Activated T-cell treated with anti-CD3 and anti-CD28 coated beads, Interleukin-2, amount 50 U/mL, for 48 hours (primary cell): ENCODE data around the gene RHO.
"Not testable (repeated sequence)": the region's sequence is repeated elsewhere in the genome, so short reads cannot be mapped to it uniquely, and the experiment has no call there.

Experiments
- DNase-seq, 2 experiments: peaks; one replicate each; pipeline ENCODE4 v3.0.0-alpha.2; 2020

The RHO gene

DNA sequence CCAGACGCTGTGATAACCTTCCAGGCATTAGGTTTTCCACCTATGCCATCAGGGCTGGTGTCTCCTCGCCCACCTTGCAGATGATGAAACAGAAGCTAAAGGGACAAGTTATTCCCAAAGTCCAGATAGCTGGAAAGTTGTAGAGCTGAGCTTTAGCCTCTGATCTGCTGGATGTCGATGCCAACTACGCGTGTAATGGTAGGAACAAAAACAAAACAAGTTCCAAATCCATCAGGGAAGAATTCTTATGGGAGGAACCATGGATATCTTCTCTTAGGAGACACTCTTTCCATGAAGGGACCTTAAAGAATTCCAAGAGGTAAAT lies 28.1 kb upstream of the RHO start:
- no peak for DNase-seq

DNA sequence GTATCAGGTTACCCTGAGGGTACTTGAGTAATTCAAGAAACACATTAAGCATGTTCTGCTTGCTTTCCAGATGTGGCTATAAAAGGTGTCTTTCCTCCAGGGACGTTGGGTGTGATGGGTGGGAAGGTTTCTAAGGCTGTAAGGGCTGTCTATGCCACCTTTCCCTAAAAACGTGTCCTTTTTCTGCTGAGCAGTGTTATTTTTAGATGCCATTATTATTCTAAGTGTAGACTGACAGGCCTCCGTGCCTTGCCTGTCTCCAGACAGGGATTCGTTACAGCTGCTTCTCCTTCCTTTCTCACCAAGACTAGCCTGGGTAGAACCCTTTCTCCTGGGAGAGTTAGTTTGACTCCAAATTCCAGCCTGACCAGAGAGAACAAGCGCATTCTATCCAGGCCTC lies 26.8 kb upstream of the RHO start:
- no peak for DNase-seq

DNA sequence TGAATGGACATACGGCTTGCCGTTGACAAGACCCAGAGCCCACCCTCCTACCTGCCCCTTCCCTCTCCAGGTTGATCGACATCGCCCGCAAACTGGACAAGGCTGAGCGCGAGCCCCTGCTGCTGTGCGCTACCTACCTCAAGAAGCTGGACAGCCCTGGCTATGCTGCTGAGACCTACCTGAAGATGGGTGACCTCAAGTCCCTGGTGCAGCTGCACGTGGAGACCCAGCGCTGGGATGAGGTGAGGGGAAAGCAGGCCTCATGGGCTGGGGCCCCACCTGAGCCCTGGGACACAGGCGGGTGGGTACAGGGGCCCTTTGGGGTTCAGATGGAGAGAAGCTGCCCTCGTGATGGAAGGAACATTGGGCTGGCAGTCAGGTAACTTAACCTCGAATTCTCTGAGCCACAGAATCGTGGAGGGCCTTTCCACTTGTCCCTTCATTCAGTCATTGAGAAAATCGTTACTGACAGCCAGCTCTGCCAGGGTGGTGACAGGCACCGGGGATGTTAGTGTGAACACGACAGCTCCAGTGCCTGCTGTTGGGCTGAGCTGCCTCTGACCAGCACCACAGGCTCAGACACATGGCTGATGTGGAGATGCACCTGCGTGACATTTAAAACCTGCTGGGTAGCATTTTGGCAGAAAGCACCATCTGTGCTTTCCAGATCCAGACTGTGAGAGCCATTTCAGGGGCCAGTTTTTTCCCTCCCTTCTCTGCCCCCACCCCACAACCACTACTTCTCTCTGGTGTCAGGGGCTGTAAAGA lies 25.6 kb upstream of the RHO start:
- no peak for DNase-seq

DNA sequence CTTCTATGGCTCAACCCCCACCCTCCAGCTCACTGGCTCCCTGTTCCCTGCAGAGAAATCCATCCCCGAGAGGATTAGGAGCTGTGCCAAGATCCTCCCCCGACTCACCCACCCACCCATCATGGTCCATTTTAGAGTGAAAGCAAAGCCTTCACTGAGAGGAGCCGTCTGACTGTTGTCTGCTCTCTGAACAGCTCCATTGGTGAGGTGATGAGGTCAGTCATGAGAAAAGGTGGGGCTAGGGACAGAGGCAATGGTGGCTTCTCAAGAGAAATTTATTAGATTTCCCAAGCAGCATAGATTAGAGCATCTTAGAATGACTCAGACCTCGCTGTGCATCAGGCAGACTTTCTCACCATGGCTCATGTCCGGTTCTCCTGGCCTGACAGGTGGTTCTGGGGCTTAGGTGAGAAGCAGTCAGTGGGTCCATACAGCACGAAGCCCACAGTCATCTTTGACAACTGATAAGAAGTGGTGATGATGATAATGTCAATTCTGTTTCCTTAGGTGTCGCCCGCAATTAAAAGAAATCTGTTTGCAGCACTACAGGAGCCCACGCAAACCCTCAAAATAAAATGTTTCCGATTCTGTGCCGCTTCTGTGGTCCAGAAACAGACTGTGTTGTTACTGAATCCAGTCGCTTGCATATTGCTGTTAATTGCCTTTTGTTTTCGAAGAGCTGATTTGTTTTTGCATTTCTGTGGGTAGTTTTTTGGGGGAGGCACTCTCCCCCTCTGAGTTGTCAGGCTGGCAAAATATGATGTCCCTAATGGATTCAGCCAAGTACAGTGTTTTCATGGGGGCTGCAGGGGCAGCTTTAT lies 24.8 kb upstream of the RHO start:
- DNase-seq = no peak

DNA sequence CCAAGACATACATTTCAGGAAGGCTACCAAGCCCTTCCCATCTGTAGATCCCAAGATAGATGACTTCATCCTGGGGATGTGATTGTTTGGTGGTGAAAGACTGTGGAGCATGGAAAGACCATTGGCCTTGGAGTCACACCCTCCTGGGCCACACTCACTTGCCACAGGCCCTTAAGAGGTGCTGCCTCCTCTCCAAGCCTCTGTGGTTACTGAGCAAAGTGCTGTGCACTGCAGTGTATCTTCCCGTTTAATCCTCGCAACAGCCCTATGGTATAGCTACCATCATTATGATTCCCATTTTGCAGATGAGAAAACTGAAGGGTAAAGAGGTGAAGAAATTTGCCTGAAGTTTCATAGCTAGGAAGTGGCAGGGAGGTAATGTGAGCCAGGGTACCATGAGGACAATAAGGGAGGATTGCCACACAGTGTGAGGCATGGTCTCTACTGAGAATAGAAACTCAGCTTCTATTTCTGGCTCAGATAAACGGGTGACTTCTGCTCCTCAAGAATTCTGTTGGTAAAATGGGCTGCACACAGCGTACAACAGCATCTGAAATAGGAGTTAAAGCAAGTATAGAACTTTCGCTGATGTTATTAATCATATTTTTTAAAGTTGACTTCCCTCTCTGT lies 23.9 kb upstream of the RHO start:
- DNase-seq = no peak

DNA sequence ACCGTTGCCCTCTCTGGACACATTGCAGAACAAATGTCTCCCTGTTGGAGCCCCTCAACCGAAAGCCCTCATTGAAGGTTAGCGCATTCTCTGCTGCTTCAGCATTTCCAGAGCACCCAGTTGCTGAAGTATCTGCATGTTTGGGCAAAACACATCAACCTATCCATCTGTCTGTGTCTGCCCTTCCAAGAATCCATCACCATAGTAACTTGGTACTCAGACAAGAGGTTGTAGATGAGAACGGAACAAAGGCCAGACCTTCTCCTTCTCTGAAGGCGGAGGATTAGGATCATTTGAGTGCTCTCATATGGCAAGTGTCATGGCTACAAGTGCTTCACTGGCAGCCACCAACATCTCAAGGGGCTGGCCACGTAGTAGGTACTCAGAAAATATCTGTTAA lies 23.1 kb upstream of the RHO start:
- no peak for DNase-seq

DNA sequence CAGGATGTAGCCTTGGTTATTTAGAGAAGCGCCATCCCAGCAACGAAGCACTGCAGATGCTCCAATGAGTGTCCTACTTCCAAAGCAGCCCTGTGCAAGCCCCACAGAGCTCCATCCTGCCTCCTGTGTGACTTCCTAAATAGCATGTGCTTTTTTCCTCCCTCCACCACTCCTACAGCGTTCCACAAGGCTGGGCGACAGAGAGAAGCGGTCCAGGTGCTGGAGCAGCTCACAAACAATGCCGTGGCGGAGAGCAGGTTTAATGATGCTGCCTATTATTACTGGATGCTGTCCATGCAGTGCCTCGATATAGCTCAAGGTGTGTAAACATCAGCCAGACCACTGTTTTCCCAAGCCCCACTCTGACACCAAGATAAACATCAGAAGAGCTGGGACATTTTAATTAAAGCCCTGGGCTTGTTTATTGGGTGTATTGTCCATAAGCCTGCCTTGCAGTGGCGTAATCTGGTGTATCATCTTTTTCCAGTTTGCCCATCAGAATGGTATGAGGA lies 22.2 kb upstream of the RHO start:
- DNase-seq = no peak

DNA sequence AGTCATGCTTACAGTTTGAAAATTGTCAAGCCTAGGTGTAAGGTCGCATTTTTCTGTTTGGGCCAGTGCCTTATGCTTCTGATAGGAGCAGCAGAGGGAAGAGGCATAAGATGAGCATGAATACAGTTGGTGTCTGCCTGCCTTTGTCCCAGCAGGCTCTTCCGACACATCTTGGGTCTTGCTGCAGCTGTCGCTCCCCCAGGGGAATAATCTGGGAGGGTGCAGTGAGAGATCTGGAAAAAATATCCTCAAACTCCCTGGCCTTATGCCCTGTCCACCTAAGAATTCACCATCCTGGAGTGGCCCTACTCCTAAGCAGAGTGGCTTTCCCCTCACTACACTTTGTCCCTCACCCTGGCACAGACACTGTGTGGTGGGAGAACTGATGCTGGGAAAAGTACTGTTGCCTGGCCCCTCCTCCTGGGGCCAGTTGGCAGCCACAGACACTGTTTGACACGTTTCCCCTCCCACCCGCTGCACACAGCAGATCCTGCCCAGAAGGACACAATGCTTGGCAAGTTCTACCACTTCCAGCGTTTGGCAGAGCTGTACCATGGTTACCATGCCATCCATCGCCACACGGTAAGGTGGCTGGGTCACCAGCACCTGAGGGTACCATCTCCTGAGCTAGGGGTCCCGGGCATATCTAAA lies 21.1 kb upstream of the RHO start:
- DNase-seq = no peak

DNA sequence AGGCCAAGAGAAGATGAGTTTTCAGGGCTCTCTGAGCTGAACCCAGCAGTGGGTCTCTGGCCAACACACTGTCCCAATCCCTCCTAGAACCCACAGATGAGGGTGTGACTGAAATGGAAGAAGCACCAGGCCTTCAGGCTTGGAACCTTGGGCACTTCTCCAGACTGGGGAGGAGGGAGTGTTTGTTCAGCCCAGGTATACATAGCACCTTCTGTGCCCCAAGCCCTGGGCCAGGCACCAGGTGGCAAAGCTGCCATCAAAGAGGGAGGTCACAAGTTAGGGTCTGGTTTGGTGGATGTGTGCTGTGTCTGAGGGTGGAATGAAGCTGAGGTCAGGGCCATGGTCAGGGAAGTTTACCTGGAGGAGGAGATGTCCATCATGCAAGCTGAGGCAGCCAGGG lies 15.8 kb upstream of the RHO start:
- no peak for DNase-seq

DNA sequence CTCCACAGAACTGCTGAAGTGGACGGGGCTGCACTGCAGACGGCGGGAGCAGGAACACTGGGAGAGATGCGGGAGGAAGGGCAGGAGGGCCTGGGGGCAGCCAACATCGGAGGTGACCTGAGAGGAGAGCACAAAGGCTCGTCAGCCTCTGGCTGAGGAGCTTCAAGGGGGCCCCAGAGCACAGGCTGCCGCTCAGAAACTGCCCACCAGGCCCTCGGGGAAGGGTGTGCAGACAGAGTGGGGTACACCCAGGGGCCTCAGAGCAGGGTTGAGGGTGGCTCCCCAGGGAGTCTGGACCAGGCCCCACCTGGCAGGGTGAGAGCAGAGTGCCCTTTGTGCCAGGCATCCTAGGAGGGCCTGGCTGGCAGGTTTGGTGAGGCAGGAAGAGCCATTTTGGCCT lies 14.7 kb upstream of the RHO start:
- no peak for DNase-seq

DNA sequence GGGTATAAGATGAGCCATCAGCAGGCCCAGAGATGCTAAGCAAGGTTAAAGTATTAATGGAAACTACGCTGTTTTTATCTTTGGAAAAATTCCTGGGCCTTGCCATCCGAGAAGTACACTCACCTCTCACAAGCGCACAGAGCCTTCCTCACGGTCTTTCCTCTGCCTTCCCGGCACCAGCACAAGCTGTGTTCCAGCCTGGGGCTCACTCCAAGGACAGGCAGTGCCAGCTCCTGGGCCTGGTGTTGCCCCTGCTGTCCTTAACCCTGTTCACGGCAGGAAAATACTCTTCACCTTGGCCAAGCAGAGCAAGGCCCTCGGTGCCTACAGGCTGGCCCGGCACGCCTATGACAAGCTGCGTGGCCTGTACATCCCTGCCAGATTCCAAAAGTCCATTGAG lies 14.3 kb upstream of the RHO start:
- DNase-seq = no peak

DNA sequence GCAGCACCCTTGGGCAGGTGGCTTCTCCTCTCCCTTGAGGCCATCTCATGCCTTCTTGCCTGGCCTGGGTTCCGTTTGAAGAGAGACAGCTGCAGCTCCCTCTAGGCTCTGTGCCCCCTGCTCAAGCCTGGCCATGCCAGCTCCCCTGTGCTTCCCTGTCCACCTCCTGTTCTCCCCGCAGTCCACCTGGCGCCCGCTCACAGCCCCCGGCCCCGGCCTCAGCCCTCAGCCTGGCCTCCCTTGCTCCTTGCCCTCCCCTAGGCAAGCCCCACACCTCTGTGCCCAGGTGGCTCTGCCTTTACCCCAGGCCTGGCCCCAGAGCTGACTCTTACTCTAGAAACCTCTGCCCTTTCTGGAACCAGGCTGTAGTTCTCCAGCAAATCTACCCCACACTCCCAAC lies 13.9 kb upstream of the RHO start:
- no peak for DNase-seq

DNA sequence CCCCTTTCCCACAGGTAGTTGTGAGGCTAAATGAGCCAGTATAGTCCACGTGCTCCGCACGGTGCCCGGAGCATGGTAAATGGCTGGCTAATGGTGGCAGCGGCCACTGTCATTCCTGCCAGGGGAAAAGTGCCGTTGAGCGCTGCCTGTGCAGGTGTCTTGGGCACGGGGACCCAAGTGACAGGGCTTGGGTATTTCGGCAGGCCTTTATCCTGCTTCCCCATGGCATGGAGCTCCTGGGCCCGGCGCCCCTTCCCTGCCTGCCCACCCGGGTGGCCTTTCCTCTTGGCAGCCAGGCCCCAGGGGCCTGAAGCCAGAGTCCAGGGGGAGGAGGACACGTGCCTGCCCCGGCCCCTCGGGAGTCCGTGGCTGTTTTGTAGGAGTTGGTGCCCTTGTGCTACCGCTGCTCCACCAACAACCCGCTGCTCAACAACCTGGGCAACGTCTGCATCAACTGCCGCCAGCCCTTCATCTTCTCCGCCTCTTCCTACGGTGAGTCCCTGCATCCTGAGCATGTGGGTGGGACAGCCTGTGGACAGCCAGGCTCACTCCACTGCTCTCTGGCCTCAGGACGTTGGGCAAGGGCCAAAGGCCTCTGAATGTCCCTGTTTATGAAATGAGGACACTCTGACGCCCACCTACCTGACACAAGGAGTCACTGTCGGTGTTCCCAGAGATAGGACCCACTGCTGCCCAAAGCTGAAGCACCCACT lies 13.2 kb upstream of the RHO start:
- not testable (repeated sequence) for DNase-seq

DNA sequence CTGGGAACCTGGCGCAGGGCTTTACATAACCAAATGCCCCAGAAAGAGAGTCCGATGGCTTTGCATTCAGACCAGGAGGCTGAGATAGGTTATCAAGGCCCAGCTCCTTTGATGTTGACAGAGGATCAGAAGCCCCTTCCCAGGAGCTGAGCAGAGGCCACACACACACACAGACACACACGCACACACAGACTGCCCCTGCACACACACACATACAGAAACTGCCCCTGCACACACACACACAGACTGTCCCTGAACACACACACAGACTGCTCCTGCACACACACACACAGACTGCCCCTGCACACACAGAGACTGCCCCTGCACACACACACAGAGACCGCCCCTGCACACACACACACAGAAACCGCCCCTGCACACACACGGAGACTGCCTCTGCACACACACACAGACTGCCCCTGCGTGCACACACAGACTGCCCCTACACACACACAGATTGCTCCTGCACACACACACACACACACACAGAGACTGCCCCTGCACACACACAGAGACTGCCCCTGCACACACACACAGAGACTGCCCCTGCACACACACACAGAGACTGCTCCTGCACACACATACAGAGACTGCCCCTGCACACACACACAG lies 12.5 kb upstream of the RHO start:
- DNase-seq = not testable (repeated sequence)

DNA sequence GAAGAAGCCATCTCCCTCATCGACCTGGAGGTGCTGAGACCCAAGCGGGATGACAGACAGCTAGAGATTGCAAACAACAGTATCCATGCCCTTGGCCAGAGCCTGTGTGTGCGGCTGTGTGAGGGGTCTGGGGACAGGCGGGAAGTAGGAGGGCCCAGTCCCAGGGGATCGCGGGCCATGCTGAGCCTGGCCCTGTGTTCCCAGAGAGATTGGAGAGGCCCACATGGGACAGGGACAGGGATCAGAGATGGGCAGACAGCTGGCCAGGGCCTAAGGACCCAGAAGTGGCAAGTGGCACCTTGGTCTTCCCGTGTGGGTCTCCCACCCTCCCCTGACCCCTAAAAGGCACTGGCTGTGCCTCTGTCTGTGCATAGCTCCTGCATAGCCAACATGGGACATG lies 10.9 kb upstream of the RHO start:
- DNase-seq = no peak

DNA sequence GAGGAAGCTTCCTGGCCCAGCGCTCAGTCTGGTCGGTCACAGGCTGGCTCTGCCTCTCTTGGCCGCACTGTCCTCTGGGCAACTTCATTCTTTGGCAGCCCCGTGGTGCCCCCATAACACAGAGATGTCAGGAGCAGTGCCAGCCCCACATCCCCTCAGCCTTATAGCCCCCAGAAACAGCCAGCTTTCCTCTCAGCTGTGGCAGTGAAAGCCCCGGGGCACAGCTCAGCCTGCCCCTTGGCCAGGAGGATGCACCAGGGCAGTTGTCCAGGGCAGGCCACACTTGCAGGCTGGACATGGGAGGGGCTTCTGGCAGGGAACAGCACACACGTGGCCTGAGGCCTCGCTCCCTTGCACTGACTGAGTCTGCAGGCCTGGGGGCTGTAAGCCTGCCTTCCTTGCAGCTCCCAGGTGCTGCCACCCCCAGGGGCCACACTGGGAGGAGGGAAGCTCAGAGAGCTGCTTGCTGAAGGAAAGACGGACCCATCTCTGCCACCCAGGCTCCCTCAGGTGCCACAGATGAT lies 10.3 kb upstream of the RHO start:
- no peak for DNase-seq

DNA sequence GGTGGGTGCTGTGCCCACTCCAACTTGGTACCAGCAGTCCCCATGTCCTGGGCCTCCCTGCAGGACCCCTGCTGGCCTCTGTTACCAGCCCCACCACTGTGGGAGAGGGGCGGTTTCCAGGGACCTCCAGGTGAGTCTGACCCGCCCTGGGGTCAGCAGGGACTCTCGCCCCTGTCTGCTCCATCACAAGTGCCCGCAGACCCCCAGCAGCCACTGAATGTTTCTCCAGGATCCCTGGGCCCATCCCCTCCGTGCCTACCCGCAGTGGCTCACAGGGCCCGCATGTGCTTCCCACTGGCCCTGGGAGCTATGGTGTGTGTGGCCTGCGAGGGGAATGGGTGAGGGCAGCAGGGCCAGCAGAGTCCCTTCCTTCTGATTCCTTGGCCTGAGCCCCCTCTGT lies 9.9 kb upstream of the RHO start:
- no peak for DNase-seq

DNA sequence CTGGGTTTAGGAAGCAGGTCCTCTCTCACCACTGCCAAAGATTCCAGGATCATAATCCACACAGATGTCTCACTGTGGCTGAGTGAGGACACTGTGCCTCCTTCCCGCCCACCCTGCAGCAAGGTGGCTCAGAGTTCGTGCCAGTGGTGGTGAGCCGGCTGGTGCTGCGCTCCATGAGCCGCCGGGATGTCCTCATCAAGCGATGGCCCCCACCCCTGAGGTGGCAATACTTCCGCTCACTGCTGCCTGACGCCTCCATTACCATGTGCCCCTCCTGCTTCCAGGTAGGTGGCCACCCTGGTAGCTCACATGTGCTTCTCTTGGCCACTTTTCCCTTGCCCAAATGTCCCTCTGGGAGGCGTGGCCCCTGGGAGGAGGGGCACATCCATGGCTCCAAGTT lies 9.0 kb upstream of the RHO start:
- no peak for DNase-seq

DNA sequence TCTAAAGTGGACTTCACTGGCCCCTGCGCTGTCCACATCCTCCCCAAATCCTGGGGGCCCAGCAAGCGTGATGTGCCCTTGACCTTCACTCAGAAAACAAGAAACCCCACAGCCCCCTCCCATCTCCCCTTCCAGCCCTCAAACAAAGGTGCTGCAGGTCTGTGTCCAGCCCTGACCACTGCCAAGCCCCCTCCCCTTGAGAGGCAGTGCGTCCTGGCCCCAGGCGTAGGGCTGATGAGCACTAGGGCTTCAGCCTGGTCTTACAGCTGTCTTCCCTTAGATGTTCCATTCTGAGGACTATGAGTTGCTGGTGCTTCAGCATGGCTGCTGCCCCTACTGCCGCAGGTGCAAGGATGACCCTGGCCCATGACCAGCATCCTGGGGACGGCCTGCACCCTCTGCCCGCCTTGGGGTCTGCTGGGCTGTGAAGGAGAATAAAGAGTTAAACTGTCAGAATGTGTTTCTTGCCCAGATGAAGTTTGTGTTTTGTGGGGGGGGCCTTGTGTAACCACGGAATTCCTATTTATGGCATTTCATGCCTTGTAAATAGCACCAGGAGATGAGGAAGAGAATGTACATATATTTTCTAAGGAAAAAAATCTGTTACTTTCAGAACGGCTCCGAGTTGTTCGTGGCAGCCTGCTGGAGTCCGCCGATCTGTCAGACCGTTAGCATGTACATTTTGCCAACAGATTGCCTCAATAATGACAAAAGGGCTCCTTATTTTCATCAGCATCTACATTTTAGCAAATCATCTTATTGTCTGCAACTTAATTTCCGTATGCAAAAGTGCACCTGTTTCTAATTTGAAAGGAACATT lies 8.3 kb upstream of the RHO start:
- DNase-seq = no peak

DNA sequence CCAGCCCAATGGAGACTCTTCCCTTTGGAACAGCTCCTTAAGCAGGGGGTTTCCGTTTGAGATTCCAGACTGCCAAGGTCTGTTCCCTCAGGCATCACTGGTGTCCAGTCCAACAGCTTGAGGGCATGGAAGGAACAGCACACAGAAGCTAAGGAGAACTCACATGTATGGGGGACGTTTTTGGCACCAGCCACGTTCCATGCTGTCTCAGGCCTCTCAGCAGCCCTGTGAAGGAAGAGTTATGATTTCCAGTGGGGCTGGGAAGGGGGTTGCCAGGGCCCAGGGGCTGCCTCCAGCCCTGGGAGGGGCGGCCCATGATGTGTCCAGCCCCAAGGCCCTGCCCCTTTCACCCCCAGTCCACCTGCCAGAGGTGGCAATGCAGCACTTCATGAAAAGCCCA lies 7.5 kb upstream of the RHO start:
- DNase-seq = no peak

DNA sequence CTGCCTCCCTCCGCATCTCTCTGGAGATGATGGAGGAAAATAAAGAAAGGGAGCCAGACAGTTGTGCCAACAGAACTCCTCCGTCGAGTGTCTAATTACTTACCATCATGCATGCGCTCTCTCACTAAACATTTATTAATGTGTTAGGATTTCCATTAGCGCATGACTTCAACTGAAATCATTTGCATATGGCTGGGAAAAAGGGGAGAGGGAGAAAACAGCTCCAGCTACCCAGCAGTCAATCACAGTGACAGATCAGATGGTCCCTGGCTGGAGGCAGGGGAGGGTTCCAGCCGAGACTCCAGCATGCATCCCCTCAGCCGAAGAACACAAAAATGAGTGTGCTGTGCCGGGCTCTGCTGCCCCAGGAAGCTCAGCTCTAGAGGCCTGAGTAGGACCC lies 6.8 kb upstream of the RHO start:
- no peak for DNase-seq
